ENCODE measurements around the gene NCBP2.

The NCBP2 gene

GRCh38 chr3:196936288-196936687 is 6.0 kb downstream of the NCBP2 start:
- DNase-seq, result no peak

- DNase-seq, result no peak
Measured at GRCh38 chr3:196932600-196932999, 9.7 kb downstream of the NCBP2 start.

- DNase-seq, result no peak
Measured at GRCh38 chr3:196931828-196932587, 10.3 kb downstream of the NCBP2 start.

GRCh38 chr3:196931157-196931556 is 11.2 kb downstream of the NCBP2 start:
- no peak for DNase-seq

GRCh38 chr3:196927571-196928453 is 14.5 kb downstream of the NCBP2 start:
- no peak for DNase-seq

- DNase-seq, result no peak
Measured at GRCh38 chr3:196920733-196921132, 21.6 kb downstream of the NCBP2 start.

- no peak for DNase-seq
Measured at GRCh38 chr3:196918968-196919367, 23.4 kb downstream of the NCBP2 start.

- DNase-seq, result no peak
Measured at GRCh38 chr3:196916995-196917394, 25.3 kb downstream of the NCBP2 start.

GRCh38 chr3:196916221-196916620 is 26.1 kb downstream of the NCBP2 start:
- no peak for DNase-seq

GRCh38 chr3:196915375-196915774 is 27.0 kb downstream of the NCBP2 start:
- no peak for DNase-seq

GRCh38 chr3:196914866-196915265 is 27.5 kb downstream of the NCBP2 start:
- no peak for DNase-seq

GRCh38 chr3:196903740-196904139 is 38.6 kb downstream of the NCBP2 start:
- no peak for DNase-seq

GRCh38 chr3:196902296-196902695 is 40.0 kb downstream of the NCBP2 start:
- no peak for DNase-seq

GRCh38 chr3:196901768-196902167 is 40.6 kb downstream of the NCBP2 start:
- no peak for DNase-seq

- no peak for DNase-seq
Measured at GRCh38 chr3:196896229-196896628, 46.1 kb downstream of the NCBP2 start.

- DNase-seq, result no peak
Measured at GRCh38 chr3:196894557-196895295, 47.6 kb downstream of the NCBP2 start.

GRCh38 chr3:196889844-196890708 is 52.3 kb downstream of the NCBP2 start:
- DNase-seq, result no peak

GRCh38 chr3:196886144-196886543 is 56.2 kb downstream of the NCBP2 start:
- peak; percentile 32 to 37 for DNase-seq

All from activated T-cell treated with anti-CD3 and anti-CD28 coated beads, Interleukin-2, amount 50 U/mL, for 48 hours (primary cell).